Testis (tissue), 3 donors: ENCODE measurements around the gene LYVE1. TPM values are rescaled to one million over a fixed set of nuclear protein-coding genes. Genes with fewer than 3 reads are reported as not detected.
"Not testable (repeated sequence)": the region's sequence is repeated elsewhere in the genome, so short reads cannot be mapped to it uniquely, and the experiment has no call there.

ENCODE experiments used
- DNase-seq: peaks from one replicate; pipeline ENCODE4 v3.0.0-alpha.2; 2019
- H3K27ac ChIP-seq, 2 donors: fragments of 200-600 bp; sonication (generic); one replicate each; pipeline ENCODE4 v1.5.1; 2019
- H3K27me3 ChIP-seq: fragments of 200-600 bp; sonication (generic); one replicate; pipeline ENCODE4 v1.5.1; 2019
- H3K36me3 ChIP-seq: fragments of 200-600 bp; sonication (generic); one replicate; pipeline ENCODE4 v1.5.1; 2017; ENCODE audit warnings: low read depth; ENCODE audit errors: missing control alignments
- H3K4me1 ChIP-seq: fragments of 200-600 bp; sonication (generic); one replicate; pipeline ENCODE4 v1.5.1; 2019
- H3K4me3 ChIP-seq, 2 donors: fragments of 200-600 bp; sonication (generic); one replicate each; pipeline ENCODE4 v1.5.1; 2017 to 2019
- H3K9me3 ChIP-seq: fragments of 200-600 bp; sonication (generic); one replicate; pipeline ENCODE4 v1.5.1; 2017
- CTCF ChIP-seq, 3 experiments: fragments of 450-650 bp in 2 of 3; fragments of 200-600 bp in 1 of 3; sonication (generic) in 1 of 3; IDR thresholded peaks; one replicate each; pipeline ENCODE4 v1.5.1; 2016 to 2019; ENCODE audit warnings: antibody characterized with exemption in 3 of 3, mild to moderate bottlenecking in 2 of 3, moderate library complexity in 1 of 3
- POLR2A ChIP-seq: fragments of 450-650 bp; IDR thresholded peaks from one replicate; pipeline ENCODE4 v1.6.1; 2017; ENCODE audit warnings: antibody characterized with exemption, mild to moderate bottlenecking, moderate library complexity
- WGBS, 2 donors: methylation state at CpG; one replicate each; pipeline ENCODE4 v1.1.5; 2018; 5-methylcytosine and 5-hydroxymethylcytosine counted together
- intact Hi-C: fragments of 100-400 bp; cut with DNase I; formaldehyde crosslinking; loops from one replicate; pipeline ENCODE4 v1.15.1; 2023; ENCODE audit warnings: low total_unique reads
- polyA plus RNA-seq: library from polyadenylated mRNA; stranded (reverse); fragments of 350-450 nt; fragmentation: Illumina TruSeq; extraction: RNeasy Lipid Tissue Mini Kit (QIAGEN cat#74804); gene quantifications from one replicate; pipeline ENCODE4 v1.2.3, GENCODE V29; 2014; ENCODE audit warnings: low read depth, low replicate concordance; ENCODE audit not compliant: insufficient read depth
- total RNA-seq, 2 donors: library from RNA; depleted of rRNA; stranded (reverse); fragments of >200 nt; gene quantifications; one replicate each; pipeline ENCODE4 v1.2.3, GENCODE V29; 2016

LYVE1 gene
- total and polyA plus RNA-seq, 3 donors from 2014 or later, result 4.6 to 24.1 (median 7.5) TPM

GRCh38 chr11:10597877-10598351 is 29.4 kb upstream of the LYVE1 start:
- intact Hi-C loops, result no loop called here
- no peak for DNase-seq
- no peaks in the 10 kb centered on the region for H3K4me1 ChIP-seq
- no peak overlapping the region for H3K4me3 ChIP-seq
- WGBS, 2 donors, result 83 to 97% methylated on average over 2 of the region's 2 CpGs
- no peaks in the 10 kb centered on the region for H3K36me3 ChIP-seq
- TF ChIP-seq CTCF (IDR thresholded peaks at IDR 0.05), result no peak
- H3K27ac ChIP-seq, result no peak overlapping the region
- H3K27me3 ChIP-seq, result no peaks in the 10 kb centered on the region
- no peaks in the 10 kb centered on the region for H3K9me3 ChIP-seq

- H3K27ac ChIP-seq, H3K4me1 ChIP-seq, H3K4me3 ChIP-seq, H3K36me3 ChIP-seq, DNase-seq, H3K27me3 ChIP-seq, H3K9me3 ChIP-seq, intact Hi-C loops: not testable (repeated sequence)
- 86 to 96% methylated on average over 2 of the region's 2 CpGs for WGBS, 2 donors
These were observed 27.4 kb upstream of the LYVE1 start for GRCh38 chr11:10595840-10596239.

- 92 to 98% methylated on average over 4 of the region's 4 CpGs for WGBS, 2 donors
- intact Hi-C loops, result no loop called here
- H3K36me3 ChIP-seq, result no peaks in the 10 kb centered on the region
- no peak overlapping the region for H3K4me3 ChIP-seq
- no peaks in the 10 kb centered on the region for H3K27me3 ChIP-seq
- no peak for TF ChIP-seq CTCF (IDR thresholded peaks at IDR 0.05)
- TF ChIP-seq POLR2A, result no peak
- H3K27ac ChIP-seq, result no peak overlapping the region
- no peaks in the 10 kb centered on the region for H3K4me1 ChIP-seq
- no peak for DNase-seq
- H3K9me3 ChIP-seq, result no peaks in the 10 kb centered on the region
These were observed 25.9 kb upstream of the LYVE1 start for GRCh38 chr11:10594407-10594806.

- no peak overlapping the region for H3K27ac ChIP-seq
- DNase-seq, result no peak
- no peaks in the 10 kb centered on the region for H3K27me3 ChIP-seq
- no peaks in the 10 kb centered on the region for H3K9me3 ChIP-seq
- H3K36me3 ChIP-seq, result no peaks in the 10 kb centered on the region
- no peak for TF ChIP-seq POLR2A
- no peak for TF ChIP-seq CTCF (IDR thresholded peaks at IDR 0.05)
- 54 to 72% methylated on average over 2 of the region's 2 CpGs for WGBS, 2 donors
- intact Hi-C loops, result no loop called here
- H3K4me1 ChIP-seq, result no peaks in the 10 kb centered on the region
- no peak overlapping the region for H3K4me3 ChIP-seq
These were observed 23.9 kb upstream of the LYVE1 start for GRCh38 chr11:10592331-10592730.

GRCh38 chr11:10591741-10592140 is 23.3 kb upstream of the LYVE1 start:
- Histone ChIP-seq H3K27ac (no peak overlapping the region), H3K4me1 (no peaks in the 10 kb centered on the region), H3K9me3 (no peaks in the 10 kb centered on the region), H3K36me3 (no peaks in the 10 kb centered on the region), H3K27me3 (no peaks in the 10 kb centered on the region), H3K4me3 (no peak overlapping the region)
- 70 to 75% methylated on average over 2 of the region's 2 CpGs for WGBS, 2 donors
- intact Hi-C loops, result no loop called here
- DNase-seq, result no peak
- no peak for TF ChIP-seq POLR2A
- TF ChIP-seq CTCF (IDR thresholded peaks at IDR 0.05), result no peak
